Mammary microvascular endothelial cell (primary cell): ENCODE data around the gene TMEM187. TPM values are rescaled to one million over a fixed set of nuclear protein-coding genes. Genes with fewer than 3 reads are reported as not detected.

Experiments used
- total RNA-seq: library from RNA; depleted of rRNA; stranded (reverse); fragments of >200 nt; gene quantifications from 2 replicates; pipeline ENCODE4 v1.2.3, GENCODE V29; 2015

TMEM187 gene, protein sequence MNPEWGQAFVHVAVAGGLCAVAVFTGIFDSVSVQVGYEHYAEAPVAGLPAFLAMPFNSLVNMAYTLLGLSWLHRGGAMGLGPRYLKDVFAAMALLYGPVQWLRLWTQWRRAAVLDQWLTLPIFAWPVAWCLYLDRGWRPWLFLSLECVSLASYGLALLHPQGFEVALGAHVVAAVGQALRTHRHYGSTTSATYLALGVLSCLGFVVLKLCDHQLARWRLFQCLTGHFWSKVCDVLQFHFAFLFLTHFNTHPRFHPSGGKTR
- 7.5 and 7.8 TPM in 2 replicates for total RNA-seq

GRCh38 chrX:153972368-153973126, at the start of gene TMEM187:
TMEM187 (plus strand) TSS chrX:153972754; CDS start chrX:153982063, 9,309 bp downstream.

GRCh38 chrX:153925739-153926551, 46.6 kb upstream of the TMEM187 start, which contains the start of gene ARHGAP4:
ARHGAP4 (minus strand) TSS chrX:153926264; CDS start chrX:153926202, 62 bp downstream.

DNA sequence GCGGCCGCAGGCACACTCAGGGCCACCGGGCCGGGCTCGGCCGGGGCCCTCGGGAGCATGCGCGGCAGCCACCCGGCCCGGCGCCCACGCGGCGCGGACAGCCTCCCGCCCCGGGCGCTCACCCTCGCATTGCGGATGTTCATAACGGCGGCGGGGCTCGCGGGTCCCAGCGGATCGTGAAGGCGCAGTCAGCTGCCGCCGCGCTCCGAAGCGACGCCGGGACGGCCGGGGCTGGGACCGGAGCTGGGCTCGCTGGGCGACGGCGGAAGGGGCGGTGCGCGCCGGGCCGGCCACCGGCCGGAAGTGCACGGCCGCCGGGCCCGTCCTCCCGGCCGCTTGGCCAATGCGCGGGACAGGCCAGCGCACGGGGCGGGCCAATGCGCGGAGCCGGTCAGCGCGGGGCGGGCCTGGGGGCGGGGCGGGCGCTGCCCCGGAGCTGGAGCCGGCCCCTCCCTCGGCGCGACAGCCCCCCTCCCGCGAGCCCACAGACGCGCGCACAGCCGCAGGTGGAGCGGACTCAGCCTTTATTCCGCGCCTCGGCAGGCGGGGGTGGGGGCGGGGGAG, 37.7 kb upstream of the TMEM187 start, which contains the start of gene NAA10:
Gene NAA10 (minus strand): TSS at position 276 of the 564 bp plus-strand sequence. CDS start 133 bp downstream, at position 143.

GRCh38 chrX:153944140-153944799, 28.3 kb upstream of the TMEM187 start, which contains the start of gene RENBP:
RENBP (minus strand) TSS chrX:153944643; CDS start chrX:153944610, 33 bp downstream.

DNA sequence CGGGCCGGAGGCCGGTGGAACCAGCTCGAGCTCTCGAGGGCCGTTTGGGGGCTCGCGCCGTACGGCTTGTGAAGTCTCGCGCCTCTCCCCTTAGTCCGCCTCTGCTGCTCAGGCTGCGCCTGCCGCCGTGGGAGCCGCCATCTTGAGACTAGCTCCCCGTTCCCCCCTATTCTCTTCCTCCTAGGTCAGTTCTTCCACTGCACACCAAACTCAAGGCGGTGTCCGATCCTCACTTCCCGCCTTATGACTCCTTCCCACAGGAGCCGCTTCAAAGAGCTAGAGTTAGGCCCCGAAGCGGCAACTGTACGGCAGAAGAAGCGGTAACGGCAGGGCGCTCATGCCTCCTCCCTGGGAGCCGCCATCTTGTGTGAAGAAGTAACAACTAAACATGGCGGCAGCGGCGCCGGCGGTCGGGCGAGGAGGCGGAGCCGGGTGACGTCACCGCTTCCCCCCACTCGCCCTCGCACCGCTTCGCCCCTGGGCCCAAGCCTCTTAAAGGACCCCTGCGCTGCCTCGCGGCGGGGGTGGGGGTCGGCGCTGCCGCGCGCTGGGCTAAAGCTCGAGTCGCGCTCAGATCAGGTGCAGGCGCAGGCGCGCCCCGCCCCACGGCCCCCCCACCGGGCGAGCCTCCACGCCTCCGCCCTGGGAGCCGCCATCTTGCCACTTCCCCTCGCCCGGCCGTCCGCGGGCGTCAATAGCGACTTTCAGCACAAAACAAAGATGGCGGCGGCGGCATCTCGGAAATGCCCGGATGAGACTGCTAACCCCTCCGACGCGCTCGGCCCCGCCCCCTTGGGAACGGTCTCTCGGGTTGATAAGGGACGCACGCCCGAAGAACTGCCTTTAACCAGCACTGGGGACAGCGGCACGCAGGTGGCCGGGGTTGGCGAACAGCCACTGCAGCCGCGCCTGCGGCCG, 845 bp upstream of the TMEM187 start, which contains the start of gene HCFC1:
Gene HCFC1 (minus strand): TSS at position 369 of the 918 bp plus-strand sequence. CDS start 978 bp downstream, outside the sequence.

DNA sequence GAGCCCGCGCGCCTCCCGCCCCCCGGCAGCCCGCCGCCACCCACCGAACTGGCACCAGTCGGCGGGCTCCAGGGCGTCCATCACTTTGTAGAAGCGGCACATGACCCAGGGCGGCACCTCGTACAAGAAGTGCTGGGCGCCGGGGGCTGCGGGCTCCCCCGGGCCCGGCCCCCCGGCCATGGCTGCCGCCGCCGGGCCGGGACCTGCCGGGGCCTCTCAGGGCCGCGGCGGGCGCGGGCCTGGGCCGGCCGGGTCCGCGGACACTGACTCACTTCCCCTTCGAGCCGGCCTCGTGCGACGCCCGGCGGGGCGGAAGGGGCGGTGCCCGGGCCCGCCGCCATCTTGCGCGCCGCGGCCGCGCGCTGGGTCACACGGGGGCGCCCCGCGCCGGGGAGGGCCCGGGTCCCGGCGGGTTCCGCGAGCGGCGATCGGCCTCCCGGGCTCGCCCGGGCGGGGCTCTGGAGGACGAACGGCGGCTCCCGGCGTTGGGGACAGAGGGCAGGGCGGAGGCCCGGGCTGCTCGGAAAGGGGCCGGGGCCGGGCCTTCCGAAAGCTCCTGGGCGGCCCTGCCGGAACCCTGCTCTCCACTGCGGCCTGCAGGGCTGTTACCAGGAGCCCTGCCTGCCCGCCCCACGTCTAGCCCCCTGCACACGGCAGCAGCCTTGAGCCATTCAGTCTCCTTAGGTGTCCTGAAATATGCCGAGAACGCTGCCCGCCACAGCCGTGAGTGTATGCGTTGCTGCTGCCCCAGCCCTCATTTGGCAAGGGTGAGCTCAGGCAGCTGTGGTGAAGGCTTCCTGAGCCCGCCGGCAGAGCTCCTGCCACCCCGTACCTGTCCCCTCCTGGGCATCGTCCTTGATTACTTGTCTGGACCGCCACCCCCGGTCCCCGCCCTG, 47.3 kb downstream of the TMEM187 start, which contains the start of gene IRAK1:
Gene IRAK1 (minus strand): TSS at position 270 of the 896 bp plus-strand sequence. CDS start 90 bp downstream, at position 180.

Other genes with a start within 250 kb of the TMEM187 start
- gene BCAP31, start 248.4 kb upstream of the TMEM187 start, total RNA-seq = 218 and 225 TPM in 2 replicates
- 12.3 and 14.3 TPM in 2 replicates for gene ABCD1, start 247.9 kb upstream of the TMEM187 start, total RNA-seq
- gene PLXNB3, start 208.5 kb upstream of the TMEM187 start, total RNA-seq = 3.5 and 10.6 TPM in 2 replicates
- gene SRPK3, start 191.7 kb upstream of the TMEM187 start, total RNA-seq = under 0.01 TPM in 1 of 2 replicates, not detected in the other
- 50.8 and 71.7 TPM in 2 replicates for gene IDH3G, start 178.4 kb upstream of the TMEM187 start, total RNA-seq
- 216 and 289 TPM in 2 replicates for gene SSR4, start 178.1 kb upstream of the TMEM187 start, total RNA-seq
- not detected in 2 replicates for gene PDZD4, start 142.2 kb upstream of the TMEM187 start, total RNA-seq
- 0.05 TPM in 1 of 2 replicates, not detected in the other for gene L1CAM, start 86.6 kb upstream of the TMEM187 start, total RNA-seq
- gene AVPR2, start 68.1 kb upstream of the TMEM187 start, total RNA-seq = 0.47 TPM in 1 of 2 replicates, not detected in the other
- 2.3 and 5.2 TPM in 2 replicates for gene ARHGAP4, start 46.5 kb upstream of the TMEM187 start, total RNA-seq
- 166 and 169 TPM in 2 replicates for gene NAA10, start 37.7 kb upstream of the TMEM187 start, total RNA-seq
- gene RENBP, start 28.1 kb upstream of the TMEM187 start, total RNA-seq = 5.6 and 7.6 TPM in 2 replicates
- gene HCFC1, start 936 bp upstream of the TMEM187 start, total RNA-seq = 58.3 and 60.4 TPM in 2 replicates
- 139 and 151 TPM in 2 replicates for gene IRAK1, start 47.1 kb downstream of the TMEM187 start, total RNA-seq
- 25.1 and 25.2 TPM in 2 replicates for gene MECP2, start 125.0 kb downstream of the TMEM187 start, total RNA-seq
- not detected in 2 replicates for gene OPN1LW, start 171.5 kb downstream of the TMEM187 start, total RNA-seq
- not detected in 2 replicates for gene OPN1MW, start 209.8 kb downstream of the TMEM187 start, total RNA-seq
- gene OPN1MW2, start 247.0 kb downstream of the TMEM187 start, total RNA-seq = not detected in 2 replicates